H1 (cell line): Measurements from ENCODE around the gene RABGGTA. TPM values are rescaled to one million over a fixed set of nuclear protein-coding genes. Genes with fewer than 3 reads are reported as not detected.

Experiments
- HDAC2 ChIP-seq, 2 experiments: fragments of 300-600 bp in 1 of 2; sonication (generic) in 1 of 2; IDR thresholded peaks; 2 replicates each; pipeline ENCODE4 v1.6.1; 2011 to 2012; ENCODE audit warnings: low read depth in 2 of 2, low read length in 2 of 2, mild to moderate bottlenecking in 2 of 2, moderate library complexity in 2 of 2, borderline replicate concordance in 1 of 2, inconsistent platforms in 1 of 2
- KDM5A ChIP-seq: fragments of 200-600 bp; IDR thresholded peaks from 2 replicates; pipeline ENCODE4 v1.7.1; 2012; ENCODE audit warnings: mild to moderate bottlenecking, low read length, inconsistent platforms, mixed read lengths
- RAD21 ChIP-seq, 2 experiments: IDR thresholded peaks in 1 of 2; conservative IDR thresholded peaks in 1 of 2; 2 replicates each; pipeline ENCODE4 v1.6.1; 2011; ENCODE audit warnings: low read depth in 2 of 2, low read length in 2 of 2, improper control_type of control experiment in 1 of 2, inconsistent platforms in 1 of 2, mild to moderate bottlenecking in 1 of 2, moderate library complexity in 1 of 2
- RFX5 ChIP-seq: IDR thresholded peaks from 2 replicates; pipeline ENCODE4 v1.6.1; 2011; ENCODE audit warnings: low read depth, low read length, improper control_type of control experiment, borderline replicate concordance
- SAP30 ChIP-seq: fragments of 300-600 bp; sonication (generic); IDR thresholded peaks from 2 replicates; pipeline ENCODE4 v1.7.1; 2012; ENCODE audit warnings: low read length, moderate library complexity, mild to moderate bottlenecking, inconsistent platforms; ENCODE audit not compliant: insufficient read depth, insufficient replicate concordance
- SIX5 ChIP-seq: IDR thresholded peaks from 2 replicates; pipeline ENCODE4 v1.6.1; 2011; ENCODE audit warnings: mild to moderate bottlenecking, low read depth, low read length
- polyA plus RNA-seq, 7 experiments: library from polyadenylated mRNA; depleted of rRNA in 3 of 7; stranded (reverse) in 5 of 7; unstranded in 2 of 7; fragments of >200 nt in 5 of 7; fragments of 200-250 nt in 2 of 7; gene quantifications; 1 replicate in 5 of 7; 2 replicates in 1 of 7; 4 replicates in 1 of 7; pipeline versions ENCODE4 v1.2.1 to v1.2.3, GENCODE V29; 2011 to 2013; ENCODE audit warnings: missing spikeins in 2 of 7, mixed read lengths in 2 of 7
- total RNA-seq: library from RNA; stranded (reverse); fragmentation: NEBNext Ultra II Directional; extraction: Animal tissue kit (Norgen Biotek cat#: 25700); gene quantifications from 2 replicates; pipeline ENCODE4 v1.2.1, GENCODE V29; 2021
- TF ChIP-seq, protein P1 (sequence below): fragments of 300-600 bp; sonication (generic); IDR thresholded peaks from 2 replicates; pipeline ENCODE4 v1.7.1; 2012; ENCODE audit warnings: low read length, moderate library complexity, mild to moderate bottlenecking, inconsistent platforms; ENCODE audit not compliant: insufficient replicate concordance
- TF ChIP-seq, protein P2 (sequence below): IDR thresholded peaks from 2 replicates; pipeline ENCODE4 v1.6.1; 2012; ENCODE audit warnings: low read length, inconsistent platforms

Gene RABGGTA
- total and polyA plus RNA-seq, 2 of the 8 experiments (the other 6 are each of a cell fraction or from before 2014, with no cell fraction given): 16.0 to 49.8 TPM

DNA sequence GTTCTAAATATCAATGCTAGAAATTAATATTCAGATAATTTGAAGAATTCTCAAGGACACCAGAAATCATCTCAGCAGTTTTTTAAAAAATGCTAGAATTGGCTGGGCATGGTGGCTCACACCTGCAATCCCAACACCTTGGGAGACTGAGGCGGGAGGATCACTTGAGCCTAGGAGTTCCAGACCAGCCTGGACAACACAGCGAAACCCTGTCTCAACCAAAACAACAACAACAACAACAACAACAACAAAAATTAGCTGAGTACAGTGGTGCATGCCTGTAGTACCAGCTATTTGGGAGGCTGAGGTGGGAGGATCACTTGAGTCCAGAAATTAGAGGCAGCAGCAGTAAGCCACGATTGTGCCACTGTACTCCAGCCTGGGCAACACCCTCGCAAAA is 52.3 kb downstream of the RABGGTA start (continued):
- TF ChIP-seq, protein P1, sequence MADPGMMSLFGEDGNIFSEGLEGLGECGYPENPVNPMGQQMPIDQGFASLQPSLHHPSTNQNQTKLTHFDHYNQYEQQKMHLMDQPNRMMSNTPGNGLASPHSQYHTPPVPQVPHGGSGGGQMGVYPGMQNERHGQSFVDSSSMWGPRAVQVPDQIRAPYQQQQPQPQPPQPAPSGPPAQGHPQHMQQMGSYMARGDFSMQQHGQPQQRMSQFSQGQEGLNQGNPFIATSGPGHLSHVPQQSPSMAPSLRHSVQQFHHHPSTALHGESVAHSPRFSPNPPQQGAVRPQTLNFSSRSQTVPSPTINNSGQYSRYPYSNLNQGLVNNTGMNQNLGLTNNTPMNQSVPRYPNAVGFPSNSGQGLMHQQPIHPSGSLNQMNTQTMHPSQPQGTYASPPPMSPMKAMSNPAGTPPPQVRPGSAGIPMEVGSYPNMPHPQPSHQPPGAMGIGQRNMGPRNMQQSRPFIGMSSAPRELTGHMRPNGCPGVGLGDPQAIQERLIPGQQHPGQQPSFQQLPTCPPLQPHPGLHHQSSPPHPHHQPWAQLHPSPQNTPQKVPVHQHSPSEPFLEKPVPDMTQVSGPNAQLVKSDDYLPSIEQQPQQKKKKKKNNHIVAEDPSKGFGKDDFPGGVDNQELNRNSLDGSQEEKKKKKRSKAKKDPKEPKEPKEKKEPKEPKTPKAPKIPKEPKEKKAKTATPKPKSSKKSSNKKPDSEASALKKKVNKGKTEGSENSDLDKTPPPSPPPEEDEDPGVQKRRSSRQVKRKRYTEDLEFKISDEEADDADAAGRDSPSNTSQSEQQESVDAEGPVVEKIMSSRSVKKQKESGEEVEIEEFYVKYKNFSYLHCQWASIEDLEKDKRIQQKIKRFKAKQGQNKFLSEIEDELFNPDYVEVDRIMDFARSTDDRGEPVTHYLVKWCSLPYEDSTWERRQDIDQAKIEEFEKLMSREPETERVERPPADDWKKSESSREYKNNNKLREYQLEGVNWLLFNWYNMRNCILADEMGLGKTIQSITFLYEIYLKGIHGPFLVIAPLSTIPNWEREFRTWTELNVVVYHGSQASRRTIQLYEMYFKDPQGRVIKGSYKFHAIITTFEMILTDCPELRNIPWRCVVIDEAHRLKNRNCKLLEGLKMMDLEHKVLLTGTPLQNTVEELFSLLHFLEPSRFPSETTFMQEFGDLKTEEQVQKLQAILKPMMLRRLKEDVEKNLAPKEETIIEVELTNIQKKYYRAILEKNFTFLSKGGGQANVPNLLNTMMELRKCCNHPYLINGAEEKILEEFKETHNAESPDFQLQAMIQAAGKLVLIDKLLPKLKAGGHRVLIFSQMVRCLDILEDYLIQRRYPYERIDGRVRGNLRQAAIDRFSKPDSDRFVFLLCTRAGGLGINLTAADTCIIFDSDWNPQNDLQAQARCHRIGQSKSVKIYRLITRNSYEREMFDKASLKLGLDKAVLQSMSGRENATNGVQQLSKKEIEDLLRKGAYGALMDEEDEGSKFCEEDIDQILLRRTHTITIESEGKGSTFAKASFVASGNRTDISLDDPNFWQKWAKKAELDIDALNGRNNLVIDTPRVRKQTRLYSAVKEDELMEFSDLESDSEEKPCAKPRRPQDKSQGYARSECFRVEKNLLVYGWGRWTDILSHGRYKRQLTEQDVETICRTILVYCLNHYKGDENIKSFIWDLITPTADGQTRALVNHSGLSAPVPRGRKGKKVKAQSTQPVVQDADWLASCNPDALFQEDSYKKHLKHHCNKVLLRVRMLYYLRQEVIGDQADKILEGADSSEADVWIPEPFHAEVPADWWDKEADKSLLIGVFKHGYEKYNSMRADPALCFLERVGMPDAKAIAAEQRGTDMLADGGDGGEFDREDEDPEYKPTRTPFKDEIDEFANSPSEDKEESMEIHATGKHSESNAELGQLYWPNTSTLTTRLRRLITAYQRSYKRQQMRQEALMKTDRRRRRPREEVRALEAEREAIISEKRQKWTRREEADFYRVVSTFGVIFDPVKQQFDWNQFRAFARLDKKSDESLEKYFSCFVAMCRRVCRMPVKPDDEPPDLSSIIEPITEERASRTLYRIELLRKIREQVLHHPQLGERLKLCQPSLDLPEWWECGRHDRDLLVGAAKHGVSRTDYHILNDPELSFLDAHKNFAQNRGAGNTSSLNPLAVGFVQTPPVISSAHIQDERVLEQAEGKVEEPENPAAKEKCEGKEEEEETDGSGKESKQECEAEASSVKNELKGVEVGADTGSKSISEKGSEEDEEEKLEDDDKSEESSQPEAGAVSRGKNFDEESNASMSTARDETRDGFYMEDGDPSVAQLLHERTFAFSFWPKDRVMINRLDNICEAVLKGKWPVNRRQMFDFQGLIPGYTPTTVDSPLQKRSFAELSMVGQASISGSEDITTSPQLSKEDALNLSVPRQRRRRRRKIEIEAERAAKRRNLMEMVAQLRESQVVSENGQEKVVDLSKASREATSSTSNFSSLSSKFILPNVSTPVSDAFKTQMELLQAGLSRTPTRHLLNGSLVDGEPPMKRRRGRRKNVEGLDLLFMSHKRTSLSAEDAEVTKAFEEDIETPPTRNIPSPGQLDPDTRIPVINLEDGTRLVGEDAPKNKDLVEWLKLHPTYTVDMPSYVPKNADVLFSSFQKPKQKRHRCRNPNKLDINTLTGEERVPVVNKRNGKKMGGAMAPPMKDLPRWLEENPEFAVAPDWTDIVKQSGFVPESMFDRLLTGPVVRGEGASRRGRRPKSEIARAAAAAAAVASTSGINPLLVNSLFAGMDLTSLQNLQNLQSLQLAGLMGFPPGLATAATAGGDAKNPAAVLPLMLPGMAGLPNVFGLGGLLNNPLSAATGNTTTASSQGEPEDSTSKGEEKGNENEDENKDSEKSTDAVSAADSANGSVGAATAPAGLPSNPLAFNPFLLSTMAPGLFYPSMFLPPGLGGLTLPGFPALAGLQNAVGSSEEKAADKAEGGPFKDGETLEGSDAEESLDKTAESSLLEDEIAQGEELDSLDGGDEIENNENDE: no peak
- TF ChIP-seq RFX5: no peak
- no peak for TF ChIP-seq RAD21 (IDR thresholded peaks at IDR 0.05 in 1 of 2, conservative IDR thresholded peaks at IDR 0.05 in 1 of 2; ENCODE audit: low read depth in 2 of 2, low read length in 2 of 2)
- no peak for TF ChIP-seq HDAC2 (IDR thresholded peaks at IDR 0.05; ENCODE audit: borderline replicate concordance in 1 of 2, low read depth in 2 of 2, low read length in 2 of 2)
- TF ChIP-seq KDM5A: no peak
- TF ChIP-seq SIX5: no peak
- TF ChIP-seq, protein P2, sequence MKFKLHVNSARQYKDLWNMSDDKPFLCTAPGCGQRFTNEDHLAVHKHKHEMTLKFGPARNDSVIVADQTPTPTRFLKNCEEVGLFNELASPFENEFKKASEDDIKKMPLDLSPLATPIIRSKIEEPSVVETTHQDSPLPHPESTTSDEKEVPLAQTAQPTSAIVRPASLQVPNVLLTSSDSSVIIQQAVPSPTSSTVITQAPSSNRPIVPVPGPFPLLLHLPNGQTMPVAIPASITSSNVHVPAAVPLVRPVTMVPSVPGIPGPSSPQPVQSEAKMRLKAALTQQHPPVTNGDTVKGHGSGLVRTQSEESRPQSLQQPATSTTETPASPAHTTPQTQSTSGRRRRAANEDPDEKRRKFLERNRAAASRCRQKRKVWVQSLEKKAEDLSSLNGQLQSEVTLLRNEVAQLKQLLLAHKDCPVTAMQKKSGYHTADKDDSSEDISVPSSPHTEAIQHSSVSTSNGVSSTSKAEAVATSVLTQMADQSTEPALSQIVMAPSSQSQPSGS: no peak
- TF ChIP-seq SAP30: no peak
